Endothelial cell of umbilical vein (primary cell): ENCODE data around the gene SUMF1. TPM values are rescaled to one million over a fixed set of nuclear protein-coding genes. Genes with fewer than 3 reads are reported as not detected.

Experiments used
- BruUV-seq: library from RNA; stranded (reverse); fragments of 400-500 nt; replicated peaks from 2 replicates; lab custom pipeline; 2021; lab: Mats Ljungman, UMichigan
- CTCF ChIA-PET: fragments of 300-600, 350-600 bp; sonication (Branson Sonifier 250); formaldehyde crosslinking; loops from one replicate; lab custom pipeline; 2021; ENCODE audit warnings: antibody characterized with exemption, inconsistent platforms; lab: Charles Lee
- POLR2A ChIA-PET: fragments of 300-600, 350-600 bp; sonication (Branson Sonifier 250); formaldehyde crosslinking; loops from one replicate; lab custom pipeline; 2021; ENCODE audit warnings: antibody characterized with exemption, inconsistent platforms; lab: Charles Lee
- DNase-seq: peaks from one replicate; pipeline ENCODE4 v3.0.0-alpha.2; 2011; ENCODE audit warnings: low read depth, low spot score
- FAIRE-seq: peaks from 2 replicates; lab custom pipeline; 2011; peaks lifted over from hg19 to GRCh38; lab: Jason Lieb, UNC
- H2AFZ ChIP-seq: 2 replicates; pipeline ENCODE4 v1.6.0; 2012; ENCODE audit warnings: low read depth, low read length, control low read depth, inconsistent platforms
- H3K27ac ChIP-seq: 2 replicates; pipeline ENCODE4 v1.5.1; 2011; ENCODE audit warnings: low read depth, mild to moderate bottlenecking, control low read depth, low read length, moderate library complexity; ENCODE audit not compliant: insufficient read depth
- H3K27me3 ChIP-seq, 2 experiments: 2 replicates each; pipeline versions ENCODE4 v1.6.0 to v1.6.1; 2011; ENCODE audit warnings: low read length in 2 of 2, mixed read lengths in 1 of 2; ENCODE audit not compliant: control insufficient read depth in 2 of 2, insufficient read depth in 2 of 2
- H3K36me3 ChIP-seq, 2 experiments: 2 replicates in 1 of 2; 3 replicates in 1 of 2; pipeline ENCODE4 v1.5.1; 2011; ENCODE audit warnings: low read length in 2 of 2, mild to moderate bottlenecking in 1 of 2, moderate library complexity in 1 of 2; ENCODE audit not compliant: control insufficient read depth in 2 of 2, insufficient read depth in 2 of 2; ENCODE audit errors: extremely low read depth in 1 of 2
- H3K4me1 ChIP-seq: 3 replicates; pipeline ENCODE4 v1.5.1; 2011; ENCODE audit warnings: mild to moderate bottlenecking, low read length; ENCODE audit not compliant: control insufficient read depth, insufficient read depth; ENCODE audit errors: extremely low read depth
- H3K4me2 ChIP-seq: 2 replicates; pipeline ENCODE4 v1.6.1; 2011; ENCODE audit warnings: low read length, control low read depth, mixed read lengths; ENCODE audit not compliant: insufficient read depth
- H3K4me3 ChIP-seq, 3 experiments: fragments of 200-600 bp in 1 of 3; sonication (generic), shearing (Covaris generic) in 1 of 3; replicated peaks in 1 of 3; 2 replicates each; pipeline ENCODE4 v1.5.1; 2011 to 2016; ENCODE audit warnings: control low read depth in 3 of 3, low read length in 3 of 3, mild to moderate bottlenecking in 2 of 3, inconsistent platforms in 1 of 3, low read depth in 1 of 3, moderate library complexity in 1 of 3; ENCODE audit not compliant: insufficient read depth in 1 of 3
- H3K79me2 ChIP-seq: 2 replicates; pipeline ENCODE4 v1.6.0; 2012; ENCODE audit warnings: low read length, inconsistent platforms; ENCODE audit not compliant: control insufficient read depth, insufficient read depth
- H3K9ac ChIP-seq: replicated peaks from 2 replicates; pipeline ENCODE3; 2011; ENCODE audit warnings: low read length, control low read depth; ENCODE audit not compliant: insufficient read depth; ENCODE audit errors: extremely low read depth
- H3K9me1 ChIP-seq: replicated peaks from 3 replicates; pipeline ENCODE4 v1.6.0; 2011; ENCODE audit warnings: mild to moderate bottlenecking, low read length; ENCODE audit not compliant: control insufficient read depth, insufficient read depth; ENCODE audit errors: extremely low read depth
- H3K9me3 ChIP-seq: replicated peaks from 2 replicates; pipeline ENCODE4 v1.5.1; 2012; ENCODE audit warnings: low read length, inconsistent platforms; ENCODE audit not compliant: control insufficient read depth, insufficient read depth
- H4K20me1 ChIP-seq: replicated peaks from 2 replicates; pipeline ENCODE3; 2011; ENCODE audit warnings: mild to moderate bottlenecking, low read length; ENCODE audit not compliant: control insufficient read depth, insufficient read depth; ENCODE audit errors: extremely low read depth
- EZH2 ChIP-seq: IDR thresholded peaks from 2 replicates; pipeline ENCODE4 v1.6.1; 2012; ENCODE audit warnings: borderline replicate concordance, low read depth, mild to moderate bottlenecking, moderate library complexity, low read length, inconsistent platforms; ENCODE audit not compliant: severe bottlenecking
- FOS ChIP-seq: IDR thresholded peaks from 2 replicates; pipeline ENCODE4 v1.6.1; 2011; ENCODE audit warnings: mild to moderate bottlenecking, low read length, moderate library complexity, borderline replicate concordance; ENCODE audit not compliant: insufficient read depth
- GATA2 ChIP-seq: IDR thresholded peaks from 2 replicates; pipeline ENCODE4 v1.7.0; 2011; ENCODE audit warnings: low read depth, mild to moderate bottlenecking, moderate library complexity, mixed read lengths, low read length; ENCODE audit not compliant: insufficient read length, insufficient read depth
- JUN ChIP-seq: IDR thresholded peaks from 2 replicates; pipeline ENCODE4 v1.6.1; 2011; ENCODE audit warnings: borderline replicate concordance, low read depth; ENCODE audit not compliant: insufficient read length, insufficient read depth
- MAX ChIP-seq: IDR thresholded peaks from 2 replicates; pipeline ENCODE4 v1.6.1; 2011; ENCODE audit not compliant: insufficient read depth, insufficient read length
- MYC ChIP-seq: IDR thresholded peaks from one replicate; pipeline ENCODE4 v1.6.1; 2011; ENCODE audit warnings: mild to moderate bottlenecking, low read depth, low read length
- POLR2A ChIP-seq: IDR thresholded peaks from 2 replicates; pipeline ENCODE4 v1.6.1; 2012; ENCODE audit warnings: low read depth, mild to moderate bottlenecking, control low read depth, low read length
- POLR2AphosphoS5 ChIP-seq: IDR thresholded peaks from 2 replicates; pipeline ENCODE4 v1.6.1; 2012; ENCODE audit warnings: low read depth, mild to moderate bottlenecking, control low read depth, low read length, moderate library complexity; ENCODE audit not compliant: insufficient read depth
- dilution Hi-C: fragments of 300-500 bp; cut with MboI; formaldehyde crosslinking; loops from one replicate; pipeline ENCODE4 v1.15.0; 2019; ENCODE audit warnings: low sequenced_read_pairs; ENCODE audit not compliant: extremely low pct_ligation_motif_present
- intact Hi-C: fragments of 100-400 bp; cut with micrococcal nuclease; formaldehyde crosslinking; loops from one replicate; pipeline ENCODE4 v1.10.0; 2022
- polyA plus RNA-seq, 4 experiments: library from polyadenylated mRNA; depleted of rRNA in 3 of 4; stranded (reverse) in 3 of 4; unstranded in 1 of 4; fragments of >200 nt; gene quantifications; 2 replicates each; pipeline versions ENCODE4 v1.2.1 to v1.2.3, GENCODE V29; 2011 to 2012; ENCODE audit warnings: missing spikeins in 1 of 4
- total RNA-seq: library from RNA; stranded (reverse); gene quantifications from 2 replicates; pipeline ENCODE4 v1.2.3, GENCODE V29; 2021

Gene SUMF1
- total and polyA plus RNA-seq, 2 donors (not counting 3 experiments of a cell fraction or from before 2014, with no cell fraction given) = 31.5 to 46.8 TPM

GRCh38 chr3:4396006-4396405 lies 71.1 kb downstream of the SUMF1 start:
- Histone ChIP-seq H2AFZ (no peak overlapping the region), H3K27ac (peak overlapping the region; percentile 81), H3K9me3 (no peaks in the 10 kb centered on the region), H4K20me1 (no peaks in the 10 kb centered on the region), H3K79me2 (no peaks in the 10 kb centered on the region), H3K27me3 (no peaks in the 10 kb centered on the region), H3K9me1 (no peaks in the 10 kb centered on the region), H3K36me3 (no peaks in the 10 kb centered on the region), H3K4me1 (peaks cover 51% of the 10 kb centered on the region), H3K4me2 (peak overlapping the region; percentile 71), H3K4me3 (no peak overlapping the region), H3K9ac (no peak overlapping the region)
- DNase-seq (peak; percentile 10), FAIRE-seq (no peak)
- dilution Hi-C loops (no loop called here), intact Hi-C loops (no loop called here)
- BruUV-seq = no TSS peak
- ChIA-PET POLR2A (no interaction called here), CTCF (interaction anchor here (1.5 to 2.0 kb wide), 2 partner anchors 13 to 45 kb away, joined by 4 to 6 read pairs; no protein-coding TSS in a partner anchor)
- TF ChIP-seq MYC (no peak), POLR2AphosphoS5 (no peak), GATA2 (no peak), FOS (no peak), POLR2A (no peak), MAX (no peak)

GRCh38 chr3:4395448-4395847 lies 71.6 kb downstream of the SUMF1 start:
- Histone ChIP-seq H3K9ac (no peak overlapping the region), H3K79me2 (no peaks in the 10 kb centered on the region), H3K27me3 (no peaks in the 10 kb centered on the region), H3K9me3 (no peaks in the 10 kb centered on the region), H3K4me1 (peaks cover 51% of the 10 kb centered on the region), H3K4me3 (no peak overlapping the region), H3K36me3 (no peaks in the 10 kb centered on the region), H4K20me1 (no peaks in the 10 kb centered on the region), H3K9me1 (no peaks in the 10 kb centered on the region), H2AFZ (no peak overlapping the region), H3K4me2 (peak overlapping the region; percentile 71), H3K27ac (peak overlapping the region; percentile 81)
- CTCF ChIA-PET = interaction anchor here (1.5 to 2.0 kb wide), 2 partner anchors 14 to 45 kb away, joined by 4 to 6 read pairs; no protein-coding TSS in a partner anchor
- intact Hi-C loops = loop anchor here (2.0 kb wide), 1 partner anchor 21 kb away; no protein-coding TSS in a partner anchor
- FAIRE-seq (no peak), DNase-seq (peak; percentile 46)
- POLR2A ChIA-PET = no interaction called here
- TF ChIP-seq FOS = peak; percentile 40
- no peak for TF ChIP-seq EZH2
- TF ChIP-seq MAX = no peak
- peak; percentile 19 for TF ChIP-seq JUN
- no TSS peak for BruUV-seq
- dilution Hi-C loops = no loop called here
